Fibroblast of skin of abdomen (primary cell): ENCODE results near the gene OR13C8. TPM values are rescaled to one million over a fixed set of nuclear protein-coding genes. Genes with fewer than 3 reads are reported as not detected.
"Not testable (repeated sequence)": the region's sequence is repeated elsewhere in the genome, so short reads cannot be mapped to it uniquely, and the experiment has no call there.

Experiments used
- DNase-seq: peaks from one replicate; pipeline ENCODE4 v3.0.0-alpha.2; 2013
- polyA plus RNA-seq, 2 experiments: library from polyadenylated mRNA; unstranded; fragments of 120-200 nt; gene quantifications; one replicate each; pipeline ENCODE4 v1.2.1, GENCODE V29; 2013; ENCODE audit not compliant: insufficient read length in 2 of 2

The OR13C8 gene, protein sequence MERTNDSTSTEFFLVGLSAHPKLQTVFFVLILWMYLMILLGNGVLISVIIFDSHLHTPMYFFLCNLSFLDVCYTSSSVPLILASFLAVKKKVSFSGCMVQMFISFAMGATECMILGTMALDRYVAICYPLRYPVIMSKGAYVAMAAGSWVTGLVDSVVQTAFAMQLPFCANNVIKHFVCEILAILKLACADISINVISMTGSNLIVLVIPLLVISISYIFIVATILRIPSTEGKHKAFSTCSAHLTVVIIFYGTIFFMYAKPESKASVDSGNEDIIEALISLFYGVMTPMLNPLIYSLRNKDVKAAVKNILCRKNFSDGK
- not detected for polyA plus RNA-seq (2013, experiment 1 of 2; ENCODE audit: insufficient read length)
- not detected for polyA plus RNA-seq (2013, experiment 2 of 2; ENCODE audit: insufficient read length)

- no peak for DNase-seq
Measured at GRCh38 chr9:104568868-104569267, at the start of gene OR13C8. Gene OR13C8, plus strand, starts transcription at chr9:104569168. Its CDS starts 0 bp downstream, at chr9:104569168.

GRCh38 chr9:104520241-104520640 is 48.7 kb upstream of the OR13C8 start:
- DNase-seq, result not testable (repeated sequence)

- no peak for DNase-seq
Measured at GRCh38 chr9:104527109-104527508, 41.9 kb upstream of the OR13C8 start, which contains the start of gene OR13C4. Gene OR13C4, minus strand, starts transcription at chr9:104527209. Its CDS starts 0 bp downstream, at chr9:104527209.

DNA sequence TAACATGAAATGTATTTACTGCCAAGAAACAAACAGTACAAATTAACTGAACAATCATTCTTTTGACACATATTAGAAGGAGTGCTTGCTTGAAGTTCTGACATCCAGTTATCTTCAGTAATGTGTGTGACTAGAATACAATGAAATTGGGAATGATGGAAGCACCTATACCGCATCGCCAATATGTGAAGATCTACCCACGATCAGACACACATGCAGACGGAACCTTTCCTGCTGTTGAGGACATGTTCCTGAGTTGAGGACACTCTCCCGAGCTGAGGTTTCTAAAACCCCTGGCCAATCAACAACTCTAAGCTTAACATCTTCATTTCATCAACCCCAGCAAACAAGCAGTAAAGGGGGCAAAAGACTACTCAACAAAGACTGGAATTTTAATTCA is 32.2 kb upstream of the OR13C8 start, which contains the start of gene OR13C3:
Gene OR13C3, minus strand, starts transcription at position 101 of the 400 bp plus-strand sequence. CDS start 133 bp downstream, outside the sequence.
- DNase-seq, result no peak

DNA sequence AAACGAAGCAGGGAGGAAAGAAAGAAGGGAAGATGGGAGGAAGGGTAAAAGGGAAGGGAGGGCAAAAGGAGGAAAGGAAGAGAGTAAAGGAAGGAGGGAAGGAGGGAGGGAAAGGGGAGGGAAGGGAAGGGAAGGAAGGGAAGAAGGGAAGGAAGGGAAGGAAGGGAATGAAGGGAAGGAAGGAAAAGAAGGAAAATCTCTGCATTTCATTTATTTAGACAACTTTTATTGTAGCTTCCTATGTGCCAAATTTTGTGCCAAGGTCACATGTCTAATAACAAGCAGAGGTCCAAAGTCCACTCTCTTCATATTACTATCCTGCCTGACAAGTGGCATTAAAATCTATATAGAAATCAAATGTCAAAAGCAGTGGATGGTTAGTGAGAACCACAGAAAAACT is 29.7 kb upstream of the OR13C8 start:
- DNase-seq, result no peak

- DNase-seq, result no peak
Measured at GRCh38 chr9:104544644-104545043, 24.3 kb upstream of the OR13C8 start.

DNA sequence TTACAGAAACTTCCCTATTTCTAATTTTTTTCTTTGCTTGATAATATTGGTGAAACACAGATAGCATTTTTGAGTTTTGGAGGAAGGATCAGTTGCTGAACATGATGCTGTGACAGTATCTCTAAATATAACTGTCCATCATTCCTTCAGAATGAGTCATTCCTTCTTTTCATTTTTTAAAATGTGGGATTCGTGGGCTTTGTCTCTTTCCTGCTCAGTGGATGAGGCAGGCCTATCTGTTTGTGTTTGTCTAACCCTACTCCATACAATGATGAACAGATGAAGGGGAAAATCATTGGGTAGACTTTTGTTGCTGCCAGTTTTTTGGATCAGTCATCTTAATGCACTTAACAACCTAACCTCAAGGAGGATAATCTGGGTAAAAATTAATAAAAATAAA is 15.7 kb upstream of the OR13C8 start:
- peak; percentile 66 for DNase-seq

DNA sequence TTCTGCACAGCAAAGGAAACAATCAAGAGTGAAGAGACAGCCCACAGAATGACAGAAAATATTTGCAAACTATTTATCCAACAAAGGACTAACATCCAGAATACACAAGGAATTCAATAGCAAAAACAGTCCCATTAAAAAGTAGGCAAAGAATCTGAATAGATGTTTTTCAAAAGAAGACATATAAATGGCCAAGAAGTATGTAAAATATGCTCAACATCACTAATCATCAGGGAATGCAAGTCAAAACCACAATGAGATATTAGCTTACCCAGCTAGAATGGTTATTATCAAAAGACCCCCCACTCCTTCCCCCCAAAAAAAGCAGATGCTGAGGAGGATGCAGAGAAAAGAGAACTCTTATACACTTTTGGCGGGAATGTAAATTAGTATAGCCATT is 13.4 kb upstream of the OR13C8 start:
- peak; percentile 55 for DNase-seq

DNA sequence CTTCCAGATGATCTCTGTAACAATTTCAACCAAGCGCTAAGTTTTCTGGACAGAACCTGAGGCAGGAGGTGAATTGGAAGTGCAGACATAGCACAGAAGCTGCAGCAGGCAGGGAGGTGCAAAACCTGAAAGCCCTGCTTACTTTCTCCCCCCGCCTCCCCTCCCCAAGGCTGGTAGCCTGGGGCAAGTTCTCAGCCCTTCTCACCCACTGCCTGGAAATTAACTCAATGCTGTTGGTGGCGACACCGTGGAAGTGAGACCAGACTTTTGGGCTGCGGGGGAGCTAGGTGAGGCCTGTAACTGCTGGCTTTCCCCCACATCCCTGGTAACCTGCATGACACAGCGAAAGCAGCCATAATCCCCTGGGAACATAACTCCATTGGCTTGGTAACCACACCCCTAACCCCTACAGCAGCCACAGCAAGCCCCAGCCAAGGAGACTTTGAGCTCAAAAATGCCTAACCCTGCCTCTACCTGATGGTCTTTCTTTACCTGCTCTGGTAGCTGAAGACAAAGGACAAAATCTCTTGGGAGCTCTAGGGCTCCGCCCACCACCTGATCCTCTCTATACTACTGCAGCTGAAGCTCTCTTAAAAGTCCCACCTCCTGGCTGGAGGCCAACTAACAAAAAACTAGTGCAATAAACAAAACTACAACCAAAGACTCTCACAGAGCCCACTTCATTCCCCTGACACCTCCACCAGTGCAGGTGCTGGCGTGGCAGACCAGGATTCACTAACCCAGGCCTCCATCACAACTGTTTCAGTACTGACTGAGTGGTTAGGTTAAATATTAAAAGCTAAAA is 11.9 kb upstream of the OR13C8 start:
- DNase-seq, result no peak

DNA sequence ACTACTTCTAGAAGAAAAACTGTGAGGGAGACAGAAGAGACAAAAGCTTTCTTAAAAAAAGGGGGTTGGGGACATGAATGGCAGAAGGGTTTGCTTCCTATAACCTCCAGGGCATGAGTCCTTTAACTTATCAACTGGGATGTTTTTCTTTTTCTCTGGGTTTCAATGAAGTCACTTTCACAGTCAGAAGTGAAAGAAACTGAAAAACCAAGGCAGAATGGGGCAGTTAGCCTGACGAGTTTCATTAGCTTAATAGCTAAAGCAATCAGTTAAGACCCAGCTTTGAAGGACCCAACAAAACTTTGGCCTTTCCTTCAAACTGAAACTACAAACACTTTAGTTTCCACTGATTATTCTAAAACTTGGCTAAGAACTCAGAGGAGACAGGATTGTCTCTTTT is 4.6 kb upstream of the OR13C8 start:
- no peak for DNase-seq

DNA sequence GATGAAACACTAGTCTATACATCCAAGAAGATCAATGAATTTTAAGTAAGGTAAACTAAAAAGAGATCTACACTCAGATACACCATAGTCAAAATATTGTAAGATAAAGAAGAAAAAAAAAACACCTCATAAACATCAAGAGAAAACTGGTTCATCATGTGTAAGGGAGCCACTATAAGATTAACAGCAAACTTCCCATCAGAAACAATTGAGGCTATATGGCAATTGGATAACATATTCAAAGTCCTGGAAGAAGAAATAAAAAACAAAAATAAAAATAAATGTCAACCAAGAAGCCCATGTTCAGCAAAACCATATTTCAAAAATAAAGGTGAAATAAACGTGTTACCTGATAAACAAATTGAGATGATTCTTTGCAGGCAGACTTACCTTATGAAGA is 3.6 kb downstream of the OR13C8 start:
- no peak for DNase-seq

DNA sequence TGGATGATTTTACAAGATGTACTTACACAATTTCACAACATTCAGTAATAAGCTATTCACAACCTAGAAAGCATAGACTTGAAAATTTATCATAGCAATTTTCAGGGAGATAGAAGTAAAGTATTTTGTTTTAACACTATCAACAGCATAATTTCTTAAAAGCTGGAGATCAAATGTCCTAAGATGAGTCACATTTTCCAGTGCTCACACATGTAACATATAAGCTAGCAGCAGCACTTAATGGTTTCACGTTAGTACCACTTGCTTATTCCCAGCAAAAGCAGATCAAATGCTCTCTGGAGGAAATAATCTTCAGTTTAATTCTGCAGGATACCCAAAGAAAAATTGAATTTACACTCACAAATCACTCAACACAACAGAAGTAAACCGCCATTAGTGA is 6.5 kb downstream of the OR13C8 start:
- peak; percentile 48 for DNase-seq

DNA sequence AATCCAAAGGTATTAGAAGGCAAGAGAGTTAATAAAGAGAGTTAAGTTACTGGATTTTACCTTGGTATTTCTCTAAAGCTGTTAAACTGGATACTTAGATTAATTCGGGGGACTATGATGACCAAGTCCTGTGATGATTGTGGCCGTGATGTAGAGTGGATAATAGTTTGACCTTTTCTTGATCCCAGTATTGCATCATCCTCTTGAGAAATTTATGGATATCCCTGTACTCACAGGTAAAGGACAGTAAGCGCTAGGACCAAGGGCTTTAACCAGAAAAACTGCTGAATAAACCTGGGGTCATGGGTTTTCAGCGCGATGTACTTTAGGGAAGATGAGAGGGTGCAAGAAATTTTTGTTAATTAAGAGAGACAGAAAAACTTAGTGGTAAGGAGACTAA is 8.3 kb downstream of the OR13C8 start:
- DNase-seq, result no peak

GRCh38 chr9:104580562-104580961 is 11.6 kb downstream of the OR13C8 start:
- DNase-seq, result no peak

DNA sequence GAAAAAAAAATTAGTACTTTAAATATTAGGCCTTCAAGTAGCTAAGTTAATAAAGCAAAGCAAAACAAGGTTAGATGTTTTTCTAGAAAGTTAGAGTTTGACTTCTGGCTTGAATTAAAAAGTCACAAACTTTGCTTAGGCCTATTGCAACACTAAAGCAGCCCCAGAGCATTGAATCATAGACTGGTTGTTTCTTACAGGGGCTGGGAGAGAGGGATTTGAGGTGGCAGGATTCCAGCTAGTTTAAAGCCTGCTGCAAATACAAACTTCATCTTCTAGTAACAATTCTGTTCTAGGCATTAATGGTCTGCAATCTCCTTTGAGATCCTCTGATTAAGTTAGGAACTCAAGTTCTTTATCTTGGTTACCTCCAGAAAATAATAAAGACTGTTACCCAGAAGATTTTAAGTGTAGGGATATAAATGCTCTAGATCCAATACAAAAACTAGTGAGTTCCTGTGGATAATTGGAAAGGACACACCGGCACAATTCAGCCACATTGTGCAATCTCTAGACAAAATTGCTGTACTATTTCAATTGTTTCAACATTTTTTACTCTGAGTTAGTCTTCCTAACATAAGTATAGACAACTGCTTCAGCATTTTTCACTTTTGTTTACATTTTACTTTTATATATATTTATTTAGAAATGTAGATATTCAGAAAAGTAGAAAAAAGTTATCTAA is 17.7 kb downstream of the OR13C8 start:
- peak; percentile 95 for DNase-seq

- peak; percentile 45 for DNase-seq
Measured at GRCh38 chr9:104589626-104590025, 20.7 kb downstream of the OR13C8 start.

DNA sequence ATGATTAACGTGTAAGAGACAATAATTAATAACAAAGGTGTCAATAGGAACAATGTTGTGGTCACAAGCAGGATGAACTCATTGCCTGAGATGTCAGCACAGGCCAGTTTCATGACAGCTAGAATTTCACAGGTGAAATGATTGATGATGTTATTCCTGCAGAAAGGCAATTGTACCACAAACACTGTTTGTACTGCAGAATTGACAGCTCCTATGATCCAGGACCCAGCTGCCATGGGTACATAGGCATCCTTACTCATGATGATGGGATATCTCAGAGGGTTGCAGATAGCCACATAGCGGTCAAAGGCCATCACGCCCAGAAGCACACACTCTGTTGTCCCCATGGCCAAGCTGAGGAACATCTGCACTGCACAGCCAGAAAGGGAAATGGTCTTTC is 29.8 kb downstream of the OR13C8 start:
- not testable (repeated sequence) for DNase-seq

DNA sequence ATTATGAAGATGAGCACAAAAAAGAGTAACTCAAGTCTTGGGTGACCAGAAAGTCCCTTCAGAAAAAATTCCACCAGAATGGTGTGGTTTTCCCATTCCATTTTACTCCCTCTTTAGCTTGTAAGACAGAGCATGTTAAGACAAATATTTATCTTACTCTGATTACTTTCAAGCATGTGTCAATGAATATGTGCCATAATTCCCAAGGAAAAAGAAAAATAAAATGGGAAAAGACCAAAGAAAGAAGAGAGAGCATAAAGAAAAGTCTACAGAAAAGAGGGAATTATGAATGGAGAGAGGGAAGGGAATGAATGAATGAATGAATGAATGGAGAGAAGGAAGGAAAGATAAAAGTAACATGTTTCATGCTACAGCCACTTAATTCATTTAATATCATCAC is 30.3 kb downstream of the OR13C8 start, which contains the start of gene OR13C5:
Gene OR13C5, minus strand, starts transcription at position 101 of the 400 bp plus-strand sequence. Its CDS starts 0 bp downstream, at position 101.
- not testable (repeated sequence) for DNase-seq

- no peak for DNase-seq
Measured at GRCh38 chr9:104604801-104605200, 35.8 kb downstream of the OR13C8 start.

GRCh38 chr9:104605527-104605926 is 36.6 kb downstream of the OR13C8 start, which contains the start of gene OR13C2:
Gene OR13C2, minus strand, starts transcription at chr9:104605627. Its CDS starts 0 bp downstream, at chr9:104605627.
- DNase-seq, result not testable (repeated sequence)

- DNase-seq, result no peak
Measured at GRCh38 chr9:104606152-104606551, 37.2 kb downstream of the OR13C8 start.

DNA sequence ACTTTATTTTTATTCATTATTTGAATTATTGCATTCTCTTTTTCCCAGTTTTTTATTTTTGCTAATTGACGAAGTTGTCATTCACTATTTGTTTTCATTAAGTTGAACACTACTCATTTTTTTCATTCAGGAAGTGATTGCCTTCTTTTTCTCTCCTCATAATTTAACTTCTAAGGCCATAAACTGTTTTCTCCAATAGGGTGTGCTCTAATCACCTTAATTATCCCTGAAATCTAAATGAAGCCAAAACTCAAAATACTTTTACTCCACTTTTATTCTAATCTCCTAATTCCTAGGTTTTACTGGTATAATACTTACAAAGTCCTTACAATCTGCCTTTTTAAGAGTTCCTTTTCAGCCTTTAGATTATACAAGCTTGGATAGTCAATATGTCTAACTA is 39.4 kb downstream of the OR13C8 start:
- no peak for DNase-seq

DNA sequence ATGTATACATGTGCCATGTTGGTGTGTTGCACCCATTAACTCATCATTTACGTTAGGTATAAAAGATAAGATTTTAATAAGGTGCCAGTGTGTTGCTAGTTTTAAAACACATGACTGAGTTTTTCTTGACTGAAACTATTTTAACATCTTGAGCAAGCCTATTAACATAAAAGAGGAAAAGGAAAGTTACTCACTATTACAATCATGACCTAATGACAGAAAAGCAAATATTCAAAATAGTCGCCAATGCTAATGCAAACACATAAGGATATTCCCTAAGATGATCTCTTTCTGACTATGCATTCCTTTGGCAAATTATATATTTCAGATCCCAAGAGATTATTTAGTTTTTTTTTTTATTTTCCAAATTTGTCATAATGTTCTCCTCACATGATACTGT is 42.2 kb downstream of the OR13C8 start:
- DNase-seq, result no peak
